Measurements from ENCODE around the gene PCDH20.
"Not testable (repeated sequence)": the region's sequence is repeated elsewhere in the genome, so short reads cannot be mapped to it uniquely, and the experiment has no call there.

The PCDH20 gene

DNA sequence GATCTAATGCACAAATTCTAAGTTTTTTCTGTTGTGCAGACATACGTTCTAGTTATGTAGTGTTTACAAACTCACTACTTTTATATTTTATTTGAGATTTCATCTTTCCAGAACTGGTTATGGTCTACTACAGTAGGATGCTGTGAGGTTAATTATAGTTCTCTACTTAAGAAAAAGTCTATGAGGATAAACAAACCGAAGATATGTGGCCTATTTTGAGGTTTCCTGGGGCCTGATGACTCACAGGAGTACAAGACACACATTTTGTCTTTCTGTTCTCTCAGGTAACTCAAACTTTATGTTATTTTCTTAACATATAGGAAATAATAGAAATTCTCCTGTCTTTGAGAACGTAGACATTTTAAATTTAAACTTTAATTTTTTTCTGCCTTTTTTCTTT, 45.1 kb downstream of the PCDH20 start:
- Mint-ChIP-seq H3K36me3 (ENCODE audit: low read depth) (no peaks in the 10 kb centered on the region), H3K27ac (no peak overlapping the region), H3K4me3 (no peak overlapping the region), H3K4me1 (no peaks in the 10 kb centered on the region), H3K27me3 (ENCODE audit: low read depth) (no peaks in the 10 kb centered on the region), H3K9me3 (peaks cover 9% of the 10 kb centered on the region)
- TF ChIP-seq, protein P1, sequence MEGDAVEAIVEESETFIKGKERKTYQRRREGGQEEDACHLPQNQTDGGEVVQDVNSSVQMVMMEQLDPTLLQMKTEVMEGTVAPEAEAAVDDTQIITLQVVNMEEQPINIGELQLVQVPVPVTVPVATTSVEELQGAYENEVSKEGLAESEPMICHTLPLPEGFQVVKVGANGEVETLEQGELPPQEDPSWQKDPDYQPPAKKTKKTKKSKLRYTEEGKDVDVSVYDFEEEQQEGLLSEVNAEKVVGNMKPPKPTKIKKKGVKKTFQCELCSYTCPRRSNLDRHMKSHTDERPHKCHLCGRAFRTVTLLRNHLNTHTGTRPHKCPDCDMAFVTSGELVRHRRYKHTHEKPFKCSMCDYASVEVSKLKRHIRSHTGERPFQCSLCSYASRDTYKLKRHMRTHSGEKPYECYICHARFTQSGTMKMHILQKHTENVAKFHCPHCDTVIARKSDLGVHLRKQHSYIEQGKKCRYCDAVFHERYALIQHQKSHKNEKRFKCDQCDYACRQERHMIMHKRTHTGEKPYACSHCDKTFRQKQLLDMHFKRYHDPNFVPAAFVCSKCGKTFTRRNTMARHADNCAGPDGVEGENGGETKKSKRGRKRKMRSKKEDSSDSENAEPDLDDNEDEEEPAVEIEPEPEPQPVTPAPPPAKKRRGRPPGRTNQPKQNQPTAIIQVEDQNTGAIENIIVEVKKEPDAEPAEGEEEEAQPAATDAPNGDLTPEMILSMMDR (IDR thresholded peaks at IDR 0.05; ENCODE audit: unreplicated experiment in 3 of 3), result no peak

DNA sequence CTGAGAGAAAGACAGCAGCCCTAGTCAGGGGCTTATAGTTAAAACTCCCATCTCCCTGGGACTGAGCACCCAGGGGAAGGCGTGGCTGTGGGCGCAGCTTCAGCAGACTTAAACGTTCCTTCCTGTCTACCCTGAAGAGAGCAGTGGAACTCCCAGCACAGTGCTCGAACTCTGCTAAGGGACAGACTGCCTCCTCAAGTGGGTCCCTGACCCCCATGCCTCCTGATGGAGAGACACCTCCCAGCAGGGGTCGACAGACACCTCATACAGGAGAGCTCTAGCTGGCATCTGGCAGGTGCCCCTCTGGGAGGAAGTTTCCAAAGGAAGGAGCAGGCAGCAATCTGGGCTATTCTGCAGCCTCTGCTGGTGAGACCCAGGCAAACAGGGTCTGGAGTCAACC, 51.0 kb downstream of the PCDH20 start:
- not testable (repeated sequence) for H3K36me3 Mint-ChIP-seq (ENCODE audit: low read depth); H3K27ac Mint-ChIP-seq; H3K4me3 Mint-ChIP-seq; H3K4me1 Mint-ChIP-seq; H3K27me3 Mint-ChIP-seq (ENCODE audit: low read depth)
- peaks cover 15% of the 10 kb centered on the region for H3K9me3 Mint-ChIP-seq

DNA sequence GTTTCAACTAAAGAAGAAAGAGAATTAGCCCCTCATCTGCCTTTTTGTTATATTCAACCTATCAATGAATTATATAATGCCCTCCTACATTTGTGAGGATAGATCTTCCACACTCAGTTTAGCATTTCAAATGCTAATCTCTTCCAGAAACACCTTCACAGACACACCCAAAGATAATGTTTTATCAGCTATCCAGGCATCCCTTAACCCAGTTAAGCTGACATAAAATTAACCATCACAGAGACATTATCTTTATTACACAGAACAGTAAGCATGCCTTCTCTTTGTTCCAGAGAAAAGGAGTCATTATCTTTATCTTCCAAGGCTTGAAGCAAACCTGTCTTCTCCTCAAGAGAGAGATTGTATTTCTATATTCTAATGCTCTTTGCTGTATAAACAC, 53.1 kb downstream of the PCDH20 start:
- TF ChIP-seq, protein P1 (IDR thresholded peaks at IDR 0.05; ENCODE audit: unreplicated experiment in 3 of 3), result no peak
- Mint-ChIP-seq H3K9me3 (peaks cover 13% of the 10 kb centered on the region), H3K4me1 (no peaks in the 10 kb centered on the region), H3K27me3 (ENCODE audit: low read depth) (no peaks in the 10 kb centered on the region), H3K36me3 (ENCODE audit: low read depth) (no peaks in the 10 kb centered on the region), H3K27ac (no peak overlapping the region), H3K4me3 (no peak overlapping the region)
